PC-3 (cell line): ENCODE measurements around the gene TRAF3IP3. TPM values are rescaled to one million over a fixed set of nuclear protein-coding genes. Genes with fewer than 3 reads are reported as not detected.

ENCODE experiments used
- ATAC-seq: fragments of 200-7000 bp; cut with Tn5 transposase; 2 replicates; pipeline ENCODE4 v1.9.1; 2020; ENCODE audit warnings: mild to moderate bottlenecking, moderate library complexity
- BruUV-seq: library from RNA; stranded (reverse); fragments of 400-500 nt; replicated peaks from 2 replicates; lab custom pipeline; 2021; lab: Mats Ljungman, UMichigan
- CTCF ChIA-PET: fragments of 300-600 bp; sonication (Branson Sonifier 250); formaldehyde crosslinking; loops from one replicate; lab custom pipeline; 2022; ENCODE audit warnings: antibody characterized with exemption; lab: Charles Lee
- POLR2A ChIA-PET: fragments of 300-600 bp; sonication (Branson Sonifier 250); formaldehyde crosslinking; loops from one replicate; lab custom pipeline; 2022; ENCODE audit warnings: antibody characterized with exemption; ENCODE audit not compliant: unreplicated experiment; lab: Charles Lee
- DNase-seq: peaks from one replicate; pipeline ENCODE4 v3.0.0-alpha.2; 2015
- H2AFZ ChIP-seq: fragments of 300-600 bp; sonication (generic); 2 replicates; pipeline ENCODE4 v1.6.0; 2016; ENCODE audit warnings: antibody characterized with exemption, low read length
- H3F3A ChIP-seq: fragments of 300-600 bp; sonication (generic); one replicate; pipeline ENCODE4 v1.6.0; 2017; ENCODE audit warnings: antibody characterized with exemption, low read length, control low read depth, mild to moderate bottlenecking; ENCODE audit not compliant: unreplicated experiment
- H3K27ac ChIP-seq: fragments of 300-600 bp; sonication (generic); 2 replicates; pipeline ENCODE4 v1.5.1; 2016; ENCODE audit warnings: mild to moderate bottlenecking, low read length
- H3K27me3 ChIP-seq: fragments of 300-600 bp; sonication (generic); 2 replicates; pipeline ENCODE4 v1.6.1; 2016; ENCODE audit warnings: low read length, mixed read lengths
- H3K36me3 ChIP-seq: fragments of 300-600 bp; sonication (generic); 2 replicates; pipeline ENCODE4 v1.6.1; 2016; ENCODE audit warnings: low read depth, mixed run types, low read length, mixed read lengths
- H3K4me1 ChIP-seq: fragments of 300-600 bp; sonication (generic); 2 replicates; pipeline ENCODE4 v1.5.1; 2016; ENCODE audit warnings: low read length; ENCODE audit not compliant: insufficient read depth
- H3K4me2 ChIP-seq: fragments of 300-600 bp; sonication (generic); 2 replicates; pipeline ENCODE4 v1.6.0; 2016; ENCODE audit warnings: low read length
- H3K4me3 ChIP-seq: fragments of 300-600 bp; sonication (generic); 2 replicates; pipeline ENCODE4 v1.5.1; 2016; ENCODE audit warnings: mild to moderate bottlenecking, low read length, mixed read lengths
- H3K79me2 ChIP-seq: fragments of 300-600 bp; sonication (generic); 2 replicates; pipeline ENCODE4 v1.6.1; 2017; ENCODE audit warnings: low read length, mixed read lengths
- H3K9ac ChIP-seq: fragments of 300-600 bp; sonication (generic); 2 replicates; pipeline ENCODE4 v1.6.0; 2016; ENCODE audit warnings: mild to moderate bottlenecking, low read length
- H3K9me2 ChIP-seq: fragments of 300-600 bp; sonication (generic); replicated peaks from 2 replicates; pipeline ENCODE4 v1.6.1; 2016; ENCODE audit warnings: mixed run types, low read length, mixed read lengths
- H3K9me3 ChIP-seq: fragments of 300-600 bp; sonication (generic); 2 replicates; pipeline ENCODE4 v1.6.1; 2016; ENCODE audit warnings: low read length, mixed read lengths
- H4K20me1 ChIP-seq: fragments of 300-600 bp; sonication (generic); 2 replicates; pipeline ENCODE4 v1.6.1; 2016; ENCODE audit warnings: low read length, mixed read lengths
- CTCF ChIP-seq: fragments of 300-600 bp; sonication (generic); conservative IDR thresholded peaks from 2 replicates; pipeline ENCODE4 v1.5.1; 2017; ENCODE audit warnings: antibody characterized with exemption, low read depth, mild to moderate bottlenecking, low read length
- EZH2 ChIP-seq: fragments of 300-600 bp; sonication (generic); IDR thresholded peaks from one replicate; pipeline ENCODE4 v1.6.1; 2017; ENCODE audit warnings: antibody characterized with exemption, mild to moderate bottlenecking, low read length; ENCODE audit not compliant: unreplicated experiment
- EZH2phosphoT487 ChIP-seq: fragments of 300-600 bp; sonication (generic); IDR thresholded peaks from 2 replicates; pipeline ENCODE4 v1.6.1; 2018; ENCODE audit warnings: mild to moderate bottlenecking, antibody characterized with exemption, low read length, borderline replicate concordance
- intact Hi-C: fragments of 100-400 bp; cut with micrococcal nuclease; formaldehyde crosslinking; loops from 2 replicates; pipeline ENCODE4 v1.9.0; 2023
- total RNA-seq: library from RNA; depleted of rRNA; stranded (reverse); fragments of >200 nt; gene quantifications from 2 replicates; pipeline ENCODE4 v1.2.3, GENCODE V29; 2014

The TRAF3IP3 gene
- total RNA-seq, 1 experiment from 2014 or later: not detected

DNA sequence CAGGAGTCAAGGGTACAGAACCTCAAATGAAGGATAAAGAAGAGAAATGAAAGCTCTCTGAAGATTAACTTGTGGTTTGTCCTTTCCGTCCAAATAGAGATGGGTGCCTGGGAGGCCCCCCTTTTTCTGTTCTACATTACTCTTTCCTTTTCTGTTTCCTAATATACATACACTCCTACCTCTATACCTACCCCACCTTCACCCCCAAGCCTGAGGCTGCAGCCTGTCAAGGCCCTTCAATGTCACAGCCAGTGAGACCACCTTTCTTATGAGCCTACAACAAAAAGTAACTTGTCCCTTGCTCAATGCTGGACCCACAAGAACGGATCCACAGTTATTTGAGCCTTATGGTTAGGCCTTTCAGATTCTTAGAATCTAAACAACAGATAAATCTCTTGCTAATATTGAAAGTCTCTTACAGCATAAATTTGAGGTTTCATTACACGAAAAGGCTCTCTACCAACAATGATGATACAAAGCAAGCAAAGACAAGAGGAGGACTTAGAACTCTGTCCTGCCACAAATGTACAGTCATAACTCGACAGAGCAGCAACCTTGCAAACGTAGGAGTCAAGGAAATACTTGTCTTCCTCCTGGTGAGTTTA is 4.1 kb upstream of the TRAF3IP3 start:
- POLR2A ChIA-PET: no interaction called here
- Histone ChIP-seq H3K4me3 (no peak overlapping the region), H3K4me1 (peaks cover 14% of the 10 kb centered on the region), H3K27ac (no peak overlapping the region), H3K9me3 (no peaks in the 10 kb centered on the region), H3K27me3 (no peaks in the 10 kb centered on the region), H2AFZ (no peak overlapping the region), H4K20me1 (no peaks in the 10 kb centered on the region), H3K9ac (no peak overlapping the region), H3K4me2 (no peak overlapping the region), H3K9me2 (no peaks in the 10 kb centered on the region), H3K79me2 (no peaks in the 10 kb centered on the region), H3F3A (no peaks in the 10 kb centered on the region), H3K36me3 (no peaks in the 10 kb centered on the region)
- ATAC-seq (no peak), DNase-seq (no peak)
- CTCF ChIA-PET: no interaction called here
- intact Hi-C loops: no loop called here
- BruUV-seq: no TSS peak
- TF ChIP-seq EZH2phosphoT487: no peak
- TF ChIP-seq CTCF: no peak
- TF ChIP-seq EZH2: no peak

GRCh38 chr1:209752890-209753289 is 3.0 kb upstream of the TRAF3IP3 start:
- no TSS peak for BruUV-seq
- no peaks in the 10 kb centered on the region for H3K9me2 ChIP-seq
- CTCF ChIA-PET: no interaction called here
- H3F3A ChIP-seq: no peaks in the 10 kb centered on the region
- no peak overlapping the region for H2AFZ ChIP-seq
- no peaks in the 10 kb centered on the region for H3K27me3 ChIP-seq
- H3K36me3 ChIP-seq: no peaks in the 10 kb centered on the region
- intact Hi-C loops: no loop called here
- H3K27ac ChIP-seq: no peak overlapping the region
- H3K9ac ChIP-seq: no peak overlapping the region
- TF ChIP-seq CTCF (no peak), EZH2phosphoT487 (no peak), EZH2 (no peak)
- peaks cover 6% of the 10 kb centered on the region; the same call in 1 of the 2 replicates for H3K4me1 ChIP-seq
- no peaks in the 10 kb centered on the region for H3K79me2 ChIP-seq
- no peaks in the 10 kb centered on the region for H3K9me3 ChIP-seq
- no peaks in the 10 kb centered on the region for H4K20me1 ChIP-seq
- DNase-seq (no peak), ATAC-seq (no peak)
- H3K4me2 ChIP-seq: no peak overlapping the region
- H3K4me3 ChIP-seq: no peak overlapping the region
- POLR2A ChIA-PET: no interaction called here

- H3K9ac ChIP-seq: no peak overlapping the region
- H2AFZ ChIP-seq: no peak overlapping the region
- no TSS peak for BruUV-seq
- H3F3A ChIP-seq: no peaks in the 10 kb centered on the region
- DNase-seq: no peak
- H3K4me1 ChIP-seq: no peaks in the 10 kb centered on the region
- no peaks in the 10 kb centered on the region for H4K20me1 ChIP-seq
- H3K27me3 ChIP-seq: no peaks in the 10 kb centered on the region
- H3K9me3 ChIP-seq: no peaks in the 10 kb centered on the region
- H3K79me2 ChIP-seq: no peaks in the 10 kb centered on the region
- ChIA-PET POLR2A (no interaction called here), CTCF (no interaction called here)
- intact Hi-C loops: no loop called here
- no peak for ATAC-seq
- H3K36me3 ChIP-seq: no peaks in the 10 kb centered on the region
- TF ChIP-seq EZH2phosphoT487: no peak
- TF ChIP-seq EZH2: no peak
- TF ChIP-seq CTCF: no peak
- H3K27ac ChIP-seq: no peak overlapping the region
- no peak overlapping the region for H3K4me2 ChIP-seq
- no peak overlapping the region for H3K4me3 ChIP-seq
- H3K9me2 ChIP-seq: no peaks in the 10 kb centered on the region
These were observed 597 bp upstream of the TRAF3IP3 start for GRCh38 chr1:209755256-209755655.
